ENCODE results near the gene SMAD6.

The SMAD6 gene

GRCh38 chr15:66774001-66774814, 72.2 kb downstream of the SMAD6 start:
- Mint-ChIP-seq H3K4me3 (no peak overlapping the region), H3K36me3 (ENCODE audit: low read depth) (no peaks in the 10 kb centered on the region), H3K4me1 (ENCODE audit: low read depth) (peaks cover 9% of the 10 kb centered on the region), H3K27me3 (no peaks in the 10 kb centered on the region), H3K9me3 (no peaks in the 10 kb centered on the region), H3K27ac (no peak overlapping the region)
- intact Hi-C loops (cut with micrococcal nuclease): loop anchor here (1.0 kb wide), 1 partner anchor 157 kb away; no protein-coding TSS in a partner anchor

DNA sequence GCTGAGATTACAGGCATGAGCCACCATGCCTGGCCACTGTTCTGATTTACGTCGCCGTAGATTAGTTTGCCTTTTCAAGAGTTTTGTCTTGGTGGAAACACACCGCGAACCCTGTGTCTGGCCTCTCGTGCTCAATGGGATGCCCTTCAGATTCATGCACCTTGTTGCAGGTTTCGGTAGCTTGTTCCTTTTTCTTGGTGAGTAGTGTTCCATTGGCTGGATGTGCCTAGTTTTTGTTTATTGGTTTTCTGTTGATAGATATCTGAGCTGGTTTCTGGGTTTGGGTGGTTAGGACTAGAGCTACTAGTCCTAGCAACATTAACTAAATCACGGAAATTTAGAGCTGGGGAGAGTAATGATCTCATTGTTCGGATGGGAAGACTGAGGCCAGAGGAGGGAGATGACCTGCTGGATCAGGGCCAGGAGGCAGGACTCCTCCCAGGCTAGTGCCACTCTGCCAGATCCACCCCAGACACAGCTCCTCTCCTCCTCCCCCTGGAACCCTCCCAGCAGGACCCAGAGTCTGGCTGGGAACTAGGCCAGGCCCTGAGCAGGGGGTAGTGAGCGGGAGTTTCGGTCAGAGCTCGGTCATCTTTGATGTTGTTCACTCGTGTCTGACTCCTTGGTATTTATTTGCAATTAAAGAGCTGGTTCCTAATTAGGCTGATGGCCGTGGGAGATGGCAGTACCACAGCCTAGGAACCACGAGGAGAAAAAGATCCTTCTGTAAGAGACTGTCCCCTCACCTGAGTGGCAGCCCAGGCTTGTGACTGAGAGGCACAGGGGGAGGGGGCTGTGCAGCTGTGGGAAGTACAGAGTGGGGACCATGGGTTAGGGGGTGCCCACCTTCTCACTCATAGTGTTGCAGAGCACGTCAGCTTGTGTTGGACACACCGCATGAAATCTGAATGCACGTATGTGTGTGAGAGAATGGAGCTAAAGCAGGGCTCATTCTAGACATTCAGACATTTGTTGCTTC, 73.4 kb downstream of the SMAD6 start:
- Mint-ChIP-seq H3K27ac (no peak overlapping the region), H3K4me3 (no peak overlapping the region), H3K9me3 (no peaks in the 10 kb centered on the region), H3K36me3 (ENCODE audit: low read depth) (no peaks in the 10 kb centered on the region), H3K27me3 (no peaks in the 10 kb centered on the region), H3K4me1 (ENCODE audit: low read depth) (peaks cover 9% of the 10 kb centered on the region)
- intact Hi-C loops (cut with micrococcal nuclease): no loop called here

DNA sequence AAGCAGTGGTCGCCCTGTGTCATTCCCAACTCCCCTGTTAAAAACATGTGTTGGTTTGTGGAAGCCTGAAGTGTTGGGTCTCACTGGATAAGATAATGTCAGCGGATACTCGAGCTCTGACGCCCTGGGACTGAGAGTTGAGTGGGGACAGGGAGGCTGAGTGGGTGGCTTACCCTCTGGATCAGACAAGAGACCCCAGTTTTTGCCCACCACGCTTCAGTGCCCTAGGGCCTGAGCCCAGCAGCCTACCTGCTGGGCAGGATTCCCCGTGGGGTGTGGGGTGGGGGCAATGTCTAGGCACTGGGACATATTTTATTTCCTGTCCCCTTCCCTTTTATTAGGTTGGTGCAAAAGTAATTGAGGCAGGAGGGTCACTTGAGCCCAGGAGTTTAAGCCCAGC, 75.0 kb downstream of the SMAD6 start:
- intact Hi-C loops (cut with micrococcal nuclease): no loop called here
- no peaks in the 10 kb centered on the region for H3K27me3 Mint-ChIP-seq
- no peak overlapping the region for H3K27ac Mint-ChIP-seq
- no peaks in the 10 kb centered on the region for H3K9me3 Mint-ChIP-seq
- no peak overlapping the region for H3K4me3 Mint-ChIP-seq
- peaks cover 9% of the 10 kb centered on the region for H3K4me1 Mint-ChIP-seq (ENCODE audit: low read depth)
- peaks cover 7% of the 10 kb centered on the region for H3K36me3 Mint-ChIP-seq (ENCODE audit: low read depth)

- intact Hi-C loops (cut with micrococcal nuclease): no loop called here
- no peak overlapping the region for H3K4me3 Mint-ChIP-seq
- peaks cover 7% of the 10 kb centered on the region for H3K36me3 Mint-ChIP-seq (ENCODE audit: low read depth)
- H3K4me1 Mint-ChIP-seq (ENCODE audit: low read depth): peaks cover 7% of the 10 kb centered on the region
- H3K27ac Mint-ChIP-seq: no peak overlapping the region
- no peaks in the 10 kb centered on the region for H3K27me3 Mint-ChIP-seq
- no peaks in the 10 kb centered on the region for H3K9me3 Mint-ChIP-seq
Measured at GRCh38 chr15:66777596-66778313, 75.7 kb downstream of the SMAD6 start.

- H3K27ac Mint-ChIP-seq: no peak overlapping the region
Measured at GRCh38 chr15:66778314-66778665, 76.3 kb downstream of the SMAD6 start.

GRCh38 chr15:66778716-66779115, 76.7 kb downstream of the SMAD6 start:
- Mint-ChIP-seq H3K4me3 (no peak overlapping the region), H3K36me3 (ENCODE audit: low read depth) (peaks cover 7% of the 10 kb centered on the region), H3K4me1 (ENCODE audit: low read depth) (no peaks in the 10 kb centered on the region), H3K9me3 (no peaks in the 10 kb centered on the region), H3K27ac (no peak overlapping the region), H3K27me3 (no peaks in the 10 kb centered on the region)
- intact Hi-C loops (cut with micrococcal nuclease): no loop called here

More at GRCh38 chr15:66778314-66778665, 76.3 kb downstream of the SMAD6 start:
- Mint-ChIP-seq H3K9me3 (no peaks in the 10 kb centered on the region), H3K4me3 (no peak overlapping the region), H3K36me3 (ENCODE audit: low read depth) (peaks cover 7% of the 10 kb centered on the region), H3K4me1 (ENCODE audit: low read depth) (peaks cover 1% of the 10 kb centered on the region), H3K27me3 (no peaks in the 10 kb centered on the region)
- intact Hi-C loops (cut with micrococcal nuclease): no loop called here

DNA sequence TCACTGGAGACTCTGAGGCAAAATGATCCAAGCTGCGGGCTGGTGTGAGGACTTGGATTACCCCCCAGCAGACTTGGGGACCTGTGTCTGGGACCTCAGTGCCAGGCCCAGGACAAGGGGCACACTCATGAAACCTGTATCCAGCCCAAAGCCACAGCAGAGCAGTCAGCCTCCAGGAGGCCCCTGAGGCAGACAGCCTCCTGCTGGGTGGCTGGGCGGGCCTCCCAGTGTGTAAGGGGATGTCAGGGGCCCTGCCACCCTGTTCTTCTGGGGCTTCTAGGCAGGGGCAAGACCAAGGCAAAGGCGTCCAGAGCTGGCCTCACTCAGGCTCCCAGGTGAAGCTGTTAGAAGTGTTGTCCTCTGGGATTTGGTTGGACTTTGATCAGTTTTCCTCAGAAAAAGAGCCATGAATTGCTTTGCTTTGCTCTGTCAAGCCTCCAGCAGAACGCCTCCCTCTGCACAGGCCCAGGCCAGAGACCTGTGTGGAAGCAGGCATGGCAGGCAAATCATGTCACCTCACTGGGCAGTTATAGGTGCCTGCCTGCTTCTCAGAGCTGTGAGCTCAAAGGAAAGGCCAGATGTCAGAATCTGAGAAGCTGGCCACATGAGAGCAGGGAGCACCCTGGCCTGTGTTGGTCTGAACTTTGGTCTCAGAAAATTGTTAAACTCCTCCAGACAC, 77.4 kb downstream of the SMAD6 start:
- intact Hi-C loops (cut with micrococcal nuclease): no loop called here
- peaks cover 7% of the 10 kb centered on the region for H3K36me3 Mint-ChIP-seq (ENCODE audit: low read depth)
- H3K27ac Mint-ChIP-seq: no peak overlapping the region

DNA sequence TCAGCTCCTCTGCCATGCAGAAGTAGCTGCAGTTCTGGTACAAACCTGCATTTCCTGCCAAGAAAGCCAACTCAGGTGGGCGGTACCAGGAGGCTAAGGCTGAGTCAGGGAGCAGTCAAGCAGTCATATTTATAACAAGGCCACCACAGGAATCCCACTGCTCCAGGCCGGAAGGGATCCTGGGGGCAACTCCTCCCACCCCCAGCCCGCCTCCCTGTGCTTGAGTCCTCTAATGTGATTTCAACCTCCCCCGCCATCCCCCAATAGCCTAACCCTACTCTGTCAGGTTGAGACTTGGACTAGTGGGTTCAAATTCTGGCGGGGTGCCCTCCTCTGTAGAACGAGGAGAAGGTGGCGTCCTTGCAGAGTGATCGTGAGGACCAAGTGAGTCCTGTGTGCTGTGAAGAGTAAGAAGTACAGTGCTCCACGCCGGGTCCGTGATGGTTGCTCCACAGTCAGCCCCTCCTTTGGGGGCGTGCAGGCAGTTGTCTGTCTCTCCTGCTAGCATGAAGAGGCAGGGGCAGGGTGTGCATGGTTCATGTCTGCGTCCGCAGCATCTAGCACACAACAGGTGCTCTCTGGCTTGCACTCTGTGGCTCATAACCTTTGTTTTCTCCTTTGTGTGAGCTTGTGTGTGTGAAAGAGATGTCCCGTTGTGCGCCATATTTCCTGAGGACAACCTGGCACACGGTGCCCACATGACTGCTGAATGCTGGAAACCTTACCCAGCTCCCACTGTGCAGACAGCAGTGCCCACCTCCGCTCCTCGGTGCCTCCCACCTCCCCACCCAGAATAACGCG, 78.3 kb downstream of the SMAD6 start:
- Mint-ChIP-seq H3K4me3 (no peak overlapping the region), H3K4me1 (ENCODE audit: low read depth) (no peaks in the 10 kb centered on the region)
- intact Hi-C loops (cut with micrococcal nuclease): no loop called here

More for the DNA sequence above, 77.4 kb downstream of the SMAD6 start:
- Mint-ChIP-seq H3K9me3 (no peaks in the 10 kb centered on the region), H3K4me3 (no peak overlapping the region), H3K27me3 (no peaks in the 10 kb centered on the region), H3K4me1 (ENCODE audit: low read depth) (no peaks in the 10 kb centered on the region)

DNA sequence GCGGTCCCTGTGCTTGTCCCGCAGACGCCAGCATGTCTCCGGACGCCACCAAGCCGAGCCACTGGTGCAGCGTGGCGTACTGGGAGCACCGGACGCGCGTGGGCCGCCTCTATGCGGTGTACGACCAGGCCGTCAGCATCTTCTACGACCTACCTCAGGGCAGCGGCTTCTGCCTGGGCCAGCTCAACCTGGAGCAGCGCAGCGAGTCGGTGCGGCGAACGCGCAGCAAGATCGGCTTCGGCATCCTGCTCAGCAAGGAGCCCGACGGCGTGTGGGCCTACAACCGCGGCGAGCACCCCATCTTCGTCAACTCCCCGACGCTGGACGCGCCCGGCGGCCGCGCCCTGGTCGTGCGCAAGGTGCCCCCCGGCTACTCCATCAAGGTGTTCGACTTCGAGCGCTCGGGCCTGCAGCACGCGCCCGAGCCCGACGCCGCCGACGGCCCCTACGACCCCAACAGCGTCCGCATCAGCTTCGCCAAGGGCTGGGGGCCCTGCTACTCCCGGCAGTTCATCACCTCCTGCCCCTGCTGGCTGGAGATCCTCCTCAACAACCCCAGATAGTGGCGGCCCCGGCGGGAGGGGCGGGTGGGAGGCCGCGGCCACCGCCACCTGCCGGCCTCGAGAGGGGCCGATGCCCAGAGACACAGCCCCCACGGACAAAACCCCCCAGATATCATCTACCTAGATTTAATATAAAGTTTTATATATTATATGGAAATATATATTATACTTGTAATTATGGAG, 79.1 kb downstream of the SMAD6 start:
- Mint-ChIP-seq H3K9me3 (no peaks in the 10 kb centered on the region), H3K27ac (no peak overlapping the region), H3K4me1 (ENCODE audit: low read depth) (no peaks in the 10 kb centered on the region), H3K36me3 (ENCODE audit: low read depth) (peaks cover 7% of the 10 kb centered on the region), H3K4me3 (no peak overlapping the region), H3K27me3 (no peaks in the 10 kb centered on the region)
- intact Hi-C loops (cut with micrococcal nuclease): no loop called here

More for the DNA sequence above, 78.3 kb downstream of the SMAD6 start:
- no peak overlapping the region for H3K27ac Mint-ChIP-seq
- no peaks in the 10 kb centered on the region for H3K27me3 Mint-ChIP-seq
- peaks cover 7% of the 10 kb centered on the region for H3K36me3 Mint-ChIP-seq (ENCODE audit: low read depth)
- H3K9me3 Mint-ChIP-seq: no peaks in the 10 kb centered on the region

- no peaks in the 10 kb centered on the region for H3K9me3 Mint-ChIP-seq
- intact Hi-C loops (cut with micrococcal nuclease): no loop called here
- H3K27ac Mint-ChIP-seq: no peak overlapping the region
- no peak overlapping the region for H3K4me3 Mint-ChIP-seq
- H3K4me1 Mint-ChIP-seq (ENCODE audit: low read depth): no peaks in the 10 kb centered on the region
- H3K27me3 Mint-ChIP-seq: no peaks in the 10 kb centered on the region
- H3K36me3 Mint-ChIP-seq (ENCODE audit: low read depth): peaks cover 7% of the 10 kb centered on the region
Measured at GRCh38 chr15:66782785-66783184, 80.7 kb downstream of the SMAD6 start.

DNA sequence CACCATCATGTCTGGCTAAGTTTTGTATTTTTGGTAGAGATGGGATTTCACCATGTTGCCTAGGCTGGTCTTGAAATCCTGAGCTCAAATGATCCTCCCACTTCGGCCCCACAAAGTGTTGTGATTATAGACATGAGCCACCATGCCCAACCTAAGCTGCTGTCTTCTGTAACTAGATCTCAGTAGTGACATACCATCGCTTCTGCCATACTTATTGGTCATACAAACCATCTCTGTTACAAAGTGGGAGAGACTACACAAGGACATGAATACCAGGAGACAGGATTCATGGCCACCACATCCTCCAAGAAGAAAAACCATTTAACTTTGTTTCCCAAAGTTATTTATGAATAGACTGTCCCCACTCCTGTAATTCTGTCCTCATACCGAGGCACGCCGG, 81.3 kb downstream of the SMAD6 start:
- Mint-ChIP-seq H3K27me3 (no peaks in the 10 kb centered on the region), H3K27ac (no peak overlapping the region), H3K36me3 (ENCODE audit: low read depth) (peaks cover 7% of the 10 kb centered on the region), H3K4me1 (ENCODE audit: low read depth) (no peaks in the 10 kb centered on the region), H3K9me3 (no peaks in the 10 kb centered on the region), H3K4me3 (no peak overlapping the region)
- intact Hi-C loops (cut with micrococcal nuclease): no loop called here

DNA sequence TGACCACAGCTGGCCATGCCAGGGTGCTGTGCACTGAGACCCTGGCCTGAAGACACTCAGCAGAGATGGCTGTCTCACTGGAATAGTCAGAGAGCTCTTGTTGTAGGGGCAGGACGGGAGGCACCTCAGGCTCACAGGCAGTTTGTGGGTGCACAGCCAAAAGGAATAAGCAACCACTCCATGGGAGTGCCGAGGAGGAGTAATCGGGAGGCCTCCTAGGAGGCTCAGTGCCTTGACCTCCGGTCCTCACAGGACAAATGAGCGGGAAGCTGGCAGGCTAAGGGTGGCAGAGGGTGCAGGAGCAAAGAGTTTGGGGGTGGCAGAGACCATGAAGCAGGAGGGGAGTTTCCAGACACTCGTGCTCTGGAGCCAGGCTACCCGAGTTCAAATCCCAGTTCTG, 81.7 kb downstream of the SMAD6 start:
- Mint-ChIP-seq H3K27me3 (no peaks in the 10 kb centered on the region), H3K36me3 (ENCODE audit: low read depth) (peaks cover 7% of the 10 kb centered on the region), H3K27ac (no peak overlapping the region), H3K4me1 (ENCODE audit: low read depth) (no peaks in the 10 kb centered on the region), H3K9me3 (no peaks in the 10 kb centered on the region), H3K4me3 (no peak overlapping the region)
- intact Hi-C loops (cut with micrococcal nuclease): no loop called here
